Measurements from ENCODE around the gene EHMT1.
A peak's percentile ranks its signal among the peaks of the same experiment; 100 is the strongest.

Gene EHMT1

DNA sequence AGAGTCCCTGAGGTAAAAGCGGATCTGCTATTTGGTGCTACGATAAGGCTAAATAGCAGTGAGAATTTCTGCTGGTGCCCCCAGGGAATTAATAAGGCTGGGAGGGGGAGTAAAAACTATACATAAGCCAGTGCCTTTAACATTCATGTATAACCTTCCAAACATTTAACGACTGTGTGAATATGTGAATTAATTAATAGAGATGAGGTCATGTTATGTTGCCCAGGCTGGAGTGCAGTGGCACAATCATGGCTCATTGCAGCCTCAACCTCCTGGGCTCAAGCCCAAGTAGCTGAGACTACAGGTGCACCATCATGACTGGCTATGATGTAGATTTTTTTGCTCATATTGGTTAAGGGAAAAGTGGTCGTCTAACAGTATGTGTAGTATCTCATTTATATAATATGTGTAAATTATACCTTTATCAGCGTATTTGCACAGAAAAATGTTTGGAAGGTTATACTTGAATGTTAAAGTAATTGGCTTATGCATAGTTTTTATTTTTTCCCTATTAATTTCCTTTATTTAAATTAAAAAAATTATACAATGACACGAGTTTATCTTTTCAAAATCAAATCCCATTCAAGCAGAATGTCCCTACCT is 64.6 kb downstream of the EHMT1 start:
- no peak for DNase-seq (ENCODE audit: extremely low read depth, low read depth)
- H3K4me3 ChIP-seq (replicated peaks; ENCODE audit: low read depth, low read length): no peak overlapping the region
- TF ChIP-seq CTCF (IDR thresholded peaks at IDR 0.05; ENCODE audit: low read depth, low read length, missing control alignments): no peak

DNA sequence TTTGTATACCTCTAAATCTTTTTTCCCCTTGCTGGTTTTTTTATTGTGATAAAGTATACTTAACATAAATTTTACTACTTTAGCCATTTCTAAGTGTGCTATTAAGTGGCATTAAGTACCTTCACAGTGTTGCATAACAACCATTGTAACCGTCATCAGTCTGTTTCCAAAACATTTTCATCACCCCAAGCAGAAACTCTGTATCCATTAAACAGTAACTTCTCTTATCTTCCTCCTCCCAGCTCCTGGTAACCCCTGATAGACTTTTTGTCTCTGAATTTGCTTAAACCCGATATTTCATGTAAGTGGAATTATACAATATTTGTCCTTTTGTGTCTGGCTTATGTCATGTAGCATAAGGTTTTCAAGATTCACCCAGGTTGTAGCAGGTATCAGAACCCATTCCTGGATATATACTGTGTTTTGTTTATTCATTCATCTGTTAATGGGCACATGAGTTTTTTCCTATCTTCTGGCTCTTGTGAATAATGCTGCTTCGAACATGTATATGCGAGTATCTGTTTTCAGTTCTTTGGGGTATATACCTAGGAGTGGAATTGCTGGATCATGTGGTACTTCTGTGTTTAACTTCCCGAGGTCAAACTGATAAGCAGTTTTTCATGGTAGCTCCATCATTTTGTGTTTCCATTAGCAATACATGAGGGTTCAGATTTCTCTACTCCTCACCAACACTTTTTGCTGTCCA is 66.4 kb downstream of the EHMT1 start:
- no peak overlapping the region for H3K4me3 ChIP-seq (replicated peaks; ENCODE audit: low read depth, low read length)
- no peak for DNase-seq (ENCODE audit: extremely low read depth, low read depth)
- TF ChIP-seq CTCF (IDR thresholded peaks at IDR 0.05; ENCODE audit: low read depth, low read length, missing control alignments): no peak

- TF ChIP-seq CTCF (IDR thresholded peaks at IDR 0.05; ENCODE audit: low read depth, low read length, missing control alignments): no peak
- DNase-seq (ENCODE audit: extremely low read depth, low read depth): peak; percentile 15
- H3K4me3 ChIP-seq (replicated peaks; ENCODE audit: low read depth, low read length): no peak overlapping the region
These were observed 67.1 kb downstream of the EHMT1 start for GRCh38 chr9:137685741-137686420.

- H3K4me3 ChIP-seq (replicated peaks; ENCODE audit: low read depth, low read length): no peak overlapping the region
- TF ChIP-seq CTCF (IDR thresholded peaks at IDR 0.05; ENCODE audit: low read depth, low read length, missing control alignments): no peak
- DNase-seq (ENCODE audit: extremely low read depth, low read depth): no peak
These were observed 69.5 kb downstream of the EHMT1 start for GRCh38 chr9:137688261-137688660.

GRCh38 chr9:137688725-137689124 is 69.9 kb downstream of the EHMT1 start:
- TF ChIP-seq CTCF (IDR thresholded peaks at IDR 0.05; ENCODE audit: low read depth, low read length, missing control alignments): no peak
- no peak for DNase-seq (ENCODE audit: extremely low read depth, low read depth)
- H3K4me3 ChIP-seq (replicated peaks; ENCODE audit: low read depth, low read length): no peak overlapping the region

GRCh38 chr9:137689745-137690529 is 71.1 kb downstream of the EHMT1 start:
- no peak for TF ChIP-seq CTCF (IDR thresholded peaks at IDR 0.05; ENCODE audit: low read depth, low read length, missing control alignments)
- H3K4me3 ChIP-seq (replicated peaks; ENCODE audit: low read depth, low read length): no peak overlapping the region
- DNase-seq (ENCODE audit: extremely low read depth, low read depth): no peak

Measured in HFF-Myc (cell line).